HG02870 (cell line): ENCODE data around the gene G6PC3.

Source experiments
- ATAC-seq: cut with Tn5 transposase; IDR thresholded peaks from one replicate; pipeline ENCODE4 v1.9.1; 2021; ENCODE audit warnings: mild to moderate bottlenecking, moderate library complexity; ENCODE audit not compliant: unreplicated experiment

Gene G6PC3

GRCh38 chr17:44121997-44122815 lies 51.7 kb downstream of the G6PC3 start:
- ATAC-seq, result no peak

GRCh38 chr17:44122816-44123355 lies 52.4 kb downstream of the G6PC3 start:
- peak; percentile 6 for ATAC-seq

GRCh38 chr17:44123356-44124117 lies 53.0 kb downstream of the G6PC3 start, which contains the start of gene HDAC5:
HDAC5 (minus strand) TSS chr17:44123641; CDS start chr17:44117515, 6,126 bp downstream.
- ATAC-seq, result peak; percentile 84

- no peak for ATAC-seq
Observed at GRCh38 chr17:44124118-44124438, 53.5 kb downstream of the G6PC3 start.
